K562 (cell line): Measurements from ENCODE around the gene DCLK2. TPM values are rescaled to one million over a fixed set of nuclear protein-coding genes. Genes with fewer than 3 reads are reported as not detected.

Source experiments
- DACH1 ChIP-seq: fragments of 450-650 bp; IDR thresholded peaks from 2 replicates; pipeline ENCODE4 v1.6.1; 2018; ENCODE audit not compliant: partially characterized antibody
- GABPA ChIP-seq: fragments of 200-800 bp; sonication (Bioruptor generic); conservative IDR thresholded peaks from 2 replicates; pipeline ENCODE4 v1.6.1; 2016; ENCODE audit warnings: low read depth, missing genetic modification characterization, missing compliant biosample characterization
- POLR2B ChIP-seq: fragments of 450-650 bp; IDR thresholded peaks from 2 replicates; pipeline ENCODE4 v1.6.1; 2018; ENCODE audit warnings: low read depth; ENCODE audit not compliant: partially characterized antibody
- RAD21 ChIP-seq, 2 experiments: fragments of 250-450 bp in 1 of 2; fragments of 450-650 bp in 1 of 2; sonication (Bioruptor Pico) in 1 of 2; formaldehyde crosslinking in 1 of 2; IDR thresholded peaks in 1 of 2; conservative IDR thresholded peaks in 1 of 2; 2 replicates each; pipeline versions ENCODE4 v1.4.0 to v1.8.0; 2020 to 2022; ENCODE audit warnings: mild to moderate bottlenecking in 2 of 2, moderate library complexity in 1 of 2
- RBFOX2 ChIP-seq: fragments of 200-400 bp; formaldehyde crosslinking; IDR thresholded peaks from 2 replicates; pipeline ENCODE4 v1.6.1; 2017; ENCODE audit warnings: low read depth, mild to moderate bottlenecking, low read length, moderate library complexity
- ZBTB7A ChIP-seq: IDR thresholded peaks from 2 replicates; pipeline ENCODE4 v1.6.1; 2011; ENCODE audit warnings: low read depth, mild to moderate bottlenecking, low read length, moderate library complexity, borderline replicate concordance; ENCODE audit not compliant: control insufficient read depth
- ZNF589 ChIP-seq: fragments of 200-800 bp; sonication (Bioruptor generic); IDR thresholded peaks from 2 replicates; pipeline ENCODE4 v1.6.1; 2016; ENCODE audit warnings: low read depth, missing genetic modification characterization, missing compliant biosample characterization
- polyA plus RNA-seq, 8 experiments: library from polyadenylated mRNA; depleted of rRNA in 4 of 8; stranded (reverse) in 5 of 8; unstranded in 3 of 8; fragments of >200 nt; fragmentation: Nextera tagmentation in 2 of 8; fragmentation: Illumina TruSeq in 1 of 8; extraction: Ambion mirVana in 2 of 8; extraction: Trizol in 1 of 8; gene quantifications; 2 replicates each; pipeline versions ENCODE4 v1.2.1 to v1.2.3, GENCODE V29; 2011 to 2014; ENCODE audit warnings: inconsistent platforms in 1 of 8, missing spikeins in 1 of 8
- total RNA-seq, 7 experiments: library from RNA; depleted of rRNA in 6 of 7; stranded (reverse); fragments of >200 nt in 6 of 7; fragmentation: Illumina TruSeq in 2 of 7; extraction: Trizol in 2 of 7; gene quantifications; 2 replicates each; pipeline versions ENCODE4 v1.2.1 to v1.2.3, GENCODE V29; 2011 to 2021; ENCODE audit warnings: low replicate concordance in 1 of 7
- TF ChIP-seq, protein P1 (sequence below): fragments of 200-400 bp; formaldehyde crosslinking; IDR thresholded peaks from 2 replicates; pipeline ENCODE4 v1.6.1; 2017; ENCODE audit warnings: mild to moderate bottlenecking, low read depth, low read length, moderate library complexity
- TF ChIP-seq, protein P2 (sequence below): fragments of 250-450 bp; sonication (Bioruptor Pico); IDR thresholded peaks from 2 replicates; pipeline ENCODE4 v1.6.1; 2021; ENCODE audit warnings: mild to moderate bottlenecking

The DCLK2 gene
- total and polyA plus RNA-seq, 9 of the 15 experiments (the other 6 are each of a cell fraction or from before 2014, with no cell fraction given), result not detected

DNA sequence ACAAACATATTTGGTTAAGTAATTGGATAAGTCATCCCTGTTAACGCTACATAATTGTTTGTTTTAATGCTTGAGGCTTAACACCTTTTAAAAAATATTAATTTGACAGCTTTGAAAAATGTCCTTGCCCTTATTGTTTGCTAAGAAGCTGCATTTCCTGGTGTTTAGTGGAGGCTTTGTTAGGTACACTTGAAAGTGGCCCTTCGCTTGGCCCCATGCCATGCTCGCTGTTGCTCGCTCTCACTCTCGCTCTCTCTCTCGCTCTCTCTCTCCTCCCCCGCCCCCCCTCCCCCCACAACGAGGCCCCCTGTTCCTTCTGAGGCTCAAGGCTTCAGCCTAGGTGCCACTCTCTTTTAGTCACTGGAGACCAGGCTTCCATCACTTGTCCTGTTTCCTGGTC lies 139.6 kb downstream of the DCLK2 start (continued):
- TF ChIP-seq, protein P1, sequence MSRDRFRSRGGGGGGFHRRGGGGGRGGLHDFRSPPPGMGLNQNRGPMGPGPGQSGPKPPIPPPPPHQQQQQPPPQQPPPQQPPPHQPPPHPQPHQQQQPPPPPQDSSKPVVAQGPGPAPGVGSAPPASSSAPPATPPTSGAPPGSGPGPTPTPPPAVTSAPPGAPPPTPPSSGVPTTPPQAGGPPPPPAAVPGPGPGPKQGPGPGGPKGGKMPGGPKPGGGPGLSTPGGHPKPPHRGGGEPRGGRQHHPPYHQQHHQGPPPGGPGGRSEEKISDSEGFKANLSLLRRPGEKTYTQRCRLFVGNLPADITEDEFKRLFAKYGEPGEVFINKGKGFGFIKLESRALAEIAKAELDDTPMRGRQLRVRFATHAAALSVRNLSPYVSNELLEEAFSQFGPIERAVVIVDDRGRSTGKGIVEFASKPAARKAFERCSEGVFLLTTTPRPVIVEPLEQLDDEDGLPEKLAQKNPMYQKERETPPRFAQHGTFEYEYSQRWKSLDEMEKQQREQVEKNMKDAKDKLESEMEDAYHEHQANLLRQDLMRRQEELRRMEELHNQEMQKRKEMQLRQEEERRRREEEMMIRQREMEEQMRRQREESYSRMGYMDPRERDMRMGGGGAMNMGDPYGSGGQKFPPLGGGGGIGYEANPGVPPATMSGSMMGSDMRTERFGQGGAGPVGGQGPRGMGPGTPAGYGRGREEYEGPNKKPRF, result no peak
- TF ChIP-seq DACH1 (no peak), POLR2B (no peak), RAD21 (CRISPR knock-in tag; conservative IDR thresholded peaks at IDR 0.05 in 1 of 2, IDR thresholded peaks at IDR 0.05 in 1 of 2) (no peak), RBFOX2 (no peak), ZBTB7A (no peak), GABPA (no peak), ZNF589 (CRISPR knock-in tag) (no peak)
- TF ChIP-seq, protein P2, sequence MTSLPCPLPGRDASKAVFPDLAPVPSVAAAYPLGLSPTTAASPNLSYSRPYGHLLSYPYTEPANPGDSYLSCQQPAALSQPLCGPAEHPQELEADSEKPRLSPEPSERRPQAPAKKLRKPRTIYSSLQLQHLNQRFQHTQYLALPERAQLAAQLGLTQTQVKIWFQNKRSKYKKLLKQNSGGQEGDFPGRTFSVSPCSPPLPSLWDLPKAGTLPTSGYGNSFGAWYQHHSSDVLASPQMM (CRISPR knock-in tag), result no peak
